Lower leg skin (tissue), 4 donors: Measurements from ENCODE around the gene BCL2. TPM values are rescaled to one million over a fixed set of nuclear protein-coding genes. Genes with fewer than 3 reads are reported as not detected.

Source experiments
- DNase-seq, 2 donors: peaks; one replicate each; pipeline ENCODE4 v3.0.0-alpha.2; 2019; ENCODE audit warnings: low spot score in 2 of 2
- H3K4me3 ChIP-seq: fragments of 200-600 bp; sonication (generic); 2 replicates; pipeline ENCODE4 v1.5.1; 2017; ENCODE audit warnings: mild to moderate bottlenecking, low read depth; ENCODE audit not compliant: poor library complexity, severe bottlenecking
- POLR2A ChIP-seq, 2 donors: fragments of 450-650 bp; IDR thresholded peaks; one replicate each; pipeline ENCODE4 v1.6.1; 2016 to 2017; ENCODE audit warnings: antibody characterized with exemption in 2 of 2, mild to moderate bottlenecking in 1 of 2, moderate library complexity in 1 of 2
- WGBS, 2 donors: methylation state at CpG; one replicate each; pipeline ENCODE4 v1.1.5; 2018; 5-methylcytosine and 5-hydroxymethylcytosine counted together
- intact Hi-C: fragments of 100-400 bp; cut with DNase I; formaldehyde crosslinking; loops from one replicate; pipeline ENCODE4 v1.15.0; 2023; ENCODE audit warnings: low total_unique reads
- total RNA-seq, 4 donors: library from RNA; depleted of rRNA; stranded (reverse); fragments of >200 nt; gene quantifications; one replicate each; pipeline ENCODE4 v1.1.0, GENCODE V29; 2016
- TF ChIP-seq, protein P1 (sequence below), 3 donors: fragments of 450-650 bp; IDR thresholded peaks; one replicate each; pipeline ENCODE4 v1.5.1; 2016; ENCODE audit warnings: antibody characterized with exemption in 3 of 3, mild to moderate bottlenecking in 3 of 3, moderate library complexity in 2 of 3

Gene BCL2
- total RNA-seq, 4 donors from 2014 or later: 12.8 to 21.7 (median 18.2) TPM

DNA sequence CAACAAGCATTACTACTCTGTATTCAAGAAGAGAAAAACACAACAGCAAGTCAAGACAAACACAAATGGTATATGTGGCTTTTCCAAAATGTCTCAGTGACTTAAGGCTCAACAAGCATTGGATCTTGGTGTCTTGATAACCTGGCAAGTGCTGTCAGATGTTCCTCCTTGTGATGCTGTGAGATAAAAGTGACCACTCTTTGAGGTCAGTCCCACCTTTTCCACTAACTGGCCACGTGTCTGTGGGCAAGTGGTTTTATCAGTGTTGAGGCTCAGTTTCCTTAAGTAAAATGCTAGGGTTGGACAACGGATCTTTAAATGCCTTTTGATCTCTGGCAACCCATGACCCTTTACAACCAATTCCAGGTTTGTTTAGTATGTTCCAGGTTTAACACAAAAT is 98.7 kb downstream of the BCL2 start:
- H3K4me3 ChIP-seq: no peak overlapping the region
- DNase-seq: no peak
- TF ChIP-seq, protein P1, sequence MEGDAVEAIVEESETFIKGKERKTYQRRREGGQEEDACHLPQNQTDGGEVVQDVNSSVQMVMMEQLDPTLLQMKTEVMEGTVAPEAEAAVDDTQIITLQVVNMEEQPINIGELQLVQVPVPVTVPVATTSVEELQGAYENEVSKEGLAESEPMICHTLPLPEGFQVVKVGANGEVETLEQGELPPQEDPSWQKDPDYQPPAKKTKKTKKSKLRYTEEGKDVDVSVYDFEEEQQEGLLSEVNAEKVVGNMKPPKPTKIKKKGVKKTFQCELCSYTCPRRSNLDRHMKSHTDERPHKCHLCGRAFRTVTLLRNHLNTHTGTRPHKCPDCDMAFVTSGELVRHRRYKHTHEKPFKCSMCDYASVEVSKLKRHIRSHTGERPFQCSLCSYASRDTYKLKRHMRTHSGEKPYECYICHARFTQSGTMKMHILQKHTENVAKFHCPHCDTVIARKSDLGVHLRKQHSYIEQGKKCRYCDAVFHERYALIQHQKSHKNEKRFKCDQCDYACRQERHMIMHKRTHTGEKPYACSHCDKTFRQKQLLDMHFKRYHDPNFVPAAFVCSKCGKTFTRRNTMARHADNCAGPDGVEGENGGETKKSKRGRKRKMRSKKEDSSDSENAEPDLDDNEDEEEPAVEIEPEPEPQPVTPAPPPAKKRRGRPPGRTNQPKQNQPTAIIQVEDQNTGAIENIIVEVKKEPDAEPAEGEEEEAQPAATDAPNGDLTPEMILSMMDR (IDR thresholded peaks at IDR 0.05): no peak
- no peak for TF ChIP-seq POLR2A (IDR thresholded peaks at IDR 0.05)
- intact Hi-C loops: no loop called here
- WGBS, 2 donors: 50 to 60% methylated on average over 2 of the region's 2 CpGs

DNA sequence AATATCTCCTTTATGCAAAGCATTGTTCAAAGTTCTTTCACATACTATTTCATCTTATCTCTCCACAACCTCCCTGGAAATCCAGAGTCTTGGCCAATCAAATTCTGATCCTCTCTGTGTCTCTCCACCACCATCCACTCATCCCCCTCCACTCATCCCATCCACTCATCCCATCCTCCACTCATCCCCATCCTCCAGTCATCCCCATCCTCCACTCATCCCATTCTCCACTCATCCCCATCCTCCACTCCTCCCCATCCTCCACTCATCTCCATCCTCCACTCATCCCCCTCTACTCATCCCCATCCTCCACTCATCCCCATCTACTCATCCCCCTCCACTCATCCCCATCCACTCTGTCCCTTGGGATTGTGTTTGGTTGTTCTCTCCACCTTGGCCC is 101.1 kb downstream of the BCL2 start:
- TF ChIP-seq, protein P1 (IDR thresholded peaks at IDR 0.05): no peak
- TF ChIP-seq POLR2A (IDR thresholded peaks at IDR 0.05): no peak
- H3K4me3 ChIP-seq: no peak overlapping the region
- intact Hi-C loops: no loop called here
- DNase-seq: no peak

DNA sequence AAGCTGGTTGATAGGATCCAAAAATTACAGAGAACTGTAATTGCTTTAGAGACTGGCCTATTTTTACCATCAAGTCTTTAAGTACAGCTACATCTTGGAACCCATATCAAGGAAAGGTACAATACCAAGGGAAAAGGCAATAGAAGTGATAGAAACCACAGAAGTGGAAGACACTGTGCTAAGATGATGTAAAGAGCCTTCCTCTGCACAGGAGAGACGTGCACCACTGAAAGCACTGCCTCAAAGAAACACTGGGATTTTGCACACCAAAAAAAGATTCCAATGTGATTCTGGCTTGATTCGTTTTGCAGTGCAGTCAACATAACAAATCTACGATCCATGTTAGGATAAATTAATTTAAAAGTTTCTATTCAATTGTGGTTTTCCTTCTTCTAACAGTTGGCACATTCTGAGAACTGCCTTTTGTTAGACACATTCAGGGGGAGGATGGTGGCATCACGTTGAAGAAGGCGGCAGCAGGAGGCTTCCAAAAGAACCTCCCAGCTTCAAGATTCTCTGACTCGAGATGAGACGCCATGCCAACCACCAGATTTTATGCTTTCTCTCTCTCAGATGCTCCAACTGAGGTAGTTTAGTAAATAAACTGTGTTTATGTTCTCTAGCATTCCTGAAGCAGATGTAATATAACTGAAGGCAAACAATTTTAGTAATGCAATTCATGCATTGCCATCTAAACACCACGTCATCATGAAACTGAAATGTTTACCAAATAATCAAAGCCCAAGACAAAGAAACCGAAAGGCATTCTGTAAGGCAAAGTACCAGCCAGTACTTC is 102.9 kb downstream of the BCL2 start:
- DNase-seq: no peak
- H3K4me3 ChIP-seq: no peak overlapping the region
- TF ChIP-seq, protein P1 (IDR thresholded peaks at IDR 0.05): no peak
- no peak for TF ChIP-seq POLR2A (IDR thresholded peaks at IDR 0.05)
- 58 to 62% methylated on average over 9 of the region's 9 CpGs for WGBS, 2 donors
- intact Hi-C loops: no loop called here

DNA sequence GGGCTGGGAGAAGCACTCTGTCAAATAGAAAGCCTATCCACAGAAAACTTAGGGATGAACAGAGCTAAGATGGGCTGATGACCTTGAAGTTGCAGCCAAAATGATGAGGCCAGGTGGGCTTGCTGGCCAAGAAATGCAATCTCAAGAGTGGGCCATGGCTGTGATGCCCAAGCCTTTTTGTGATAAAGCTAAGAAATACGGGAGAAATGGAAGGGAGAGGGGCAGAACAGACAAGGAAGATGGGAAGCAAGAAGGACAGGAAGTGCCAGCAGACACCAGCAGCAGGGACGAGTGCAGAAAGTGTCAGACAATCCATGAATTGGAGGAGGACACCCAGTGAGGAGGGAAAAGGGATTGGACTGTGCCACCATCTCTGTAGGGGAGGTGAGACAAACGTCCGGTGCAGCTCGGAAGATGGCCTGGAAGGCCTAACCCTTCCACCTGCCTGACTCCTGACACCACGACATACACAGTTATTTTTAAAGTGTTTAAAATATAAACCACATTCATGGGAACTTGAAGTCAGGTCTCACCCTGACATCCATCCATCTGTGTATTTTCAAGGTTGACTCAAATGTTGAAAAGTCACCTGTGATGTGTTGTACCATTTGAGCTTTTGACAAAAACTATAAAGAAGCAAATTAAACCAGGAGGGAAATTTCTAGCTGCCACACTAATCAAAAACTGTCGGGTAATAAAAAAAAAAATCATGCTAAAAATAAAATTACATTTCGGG is 105.5 kb downstream of the BCL2 start:
- no peak overlapping the region for H3K4me3 ChIP-seq
- WGBS, 2 donors: 84 to 86% methylated on average over 8 of the region's 8 CpGs
- DNase-seq: no peak
- TF ChIP-seq POLR2A (IDR thresholded peaks at IDR 0.05): no peak
- TF ChIP-seq, protein P1 (IDR thresholded peaks at IDR 0.05): no peak
- intact Hi-C loops: no loop called here

DNA sequence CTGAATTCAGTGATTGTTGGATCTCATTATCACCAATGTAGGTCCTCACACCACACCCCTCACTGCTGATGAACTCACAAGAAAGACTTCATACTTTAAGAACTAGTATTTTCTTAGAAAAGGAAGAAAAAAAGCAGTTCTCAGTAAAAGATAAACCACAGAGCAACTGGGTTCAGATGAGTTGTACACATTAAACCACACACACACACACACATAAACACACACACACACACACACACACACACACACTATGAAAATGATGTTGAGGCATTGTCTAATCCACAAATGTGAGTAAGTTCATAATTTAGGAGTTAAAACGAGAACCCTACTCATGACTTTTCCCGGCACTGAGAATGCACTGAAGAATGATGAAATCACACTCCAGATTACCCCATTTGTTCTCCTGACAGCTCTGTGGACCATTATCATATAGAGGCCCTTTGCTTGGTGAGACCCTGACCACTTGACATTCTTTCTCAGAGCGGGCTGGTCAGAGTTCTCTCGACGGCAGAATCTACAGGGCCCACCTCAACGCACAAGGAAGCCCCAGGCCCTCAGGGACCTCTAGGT is 106.2 kb downstream of the BCL2 start:
- DNase-seq: no peak
- TF ChIP-seq, protein P1 (IDR thresholded peaks at IDR 0.05): no peak
- no peak for TF ChIP-seq POLR2A (IDR thresholded peaks at IDR 0.05)
- intact Hi-C loops: no loop called here
- H3K4me3 ChIP-seq: no peak overlapping the region
- whole genome bisulfite sequencing, 2 donors: 82% methylated on average over 6 of the region's 6 CpGs
